ENCODE results near the gene PDK1. TPM values are rescaled to one million over a fixed set of nuclear protein-coding genes. Genes with fewer than 3 reads are reported as not detected.
"Not testable (repeated sequence)": the region's sequence is repeated elsewhere in the genome, so short reads cannot be mapped to it uniquely, and the experiment has no call there.

Gene PDK1
- total RNA-seq, 1 donor from 2014 or later, result 14.6 TPM

DNA sequence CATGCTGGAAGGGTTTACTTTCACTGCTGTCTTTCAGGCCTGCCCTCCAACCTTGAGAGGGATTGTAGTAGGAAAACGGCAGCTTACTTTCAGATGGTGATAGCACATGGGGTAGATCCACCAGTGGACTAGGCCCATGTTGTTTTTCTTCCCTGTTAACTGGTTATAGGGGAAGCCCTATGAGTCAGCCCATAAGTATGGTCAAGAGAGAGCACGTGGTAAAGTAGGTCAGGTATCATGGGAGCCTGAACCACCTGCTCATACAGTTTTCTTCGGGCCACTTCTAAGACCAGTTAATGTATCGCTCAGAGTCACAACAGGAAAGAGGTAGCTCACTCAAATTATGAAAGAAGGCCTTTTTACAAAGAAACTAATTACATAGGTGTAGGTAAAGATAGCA is 33.0 kb downstream of the PDK1 start:
- H3K4me1 Mint-ChIP-seq, result no peaks in the 10 kb centered on the region
- no peaks in the 10 kb centered on the region for H3K27me3 Mint-ChIP-seq (ENCODE audit: low read depth)
- TF ChIP-seq, protein P1, sequence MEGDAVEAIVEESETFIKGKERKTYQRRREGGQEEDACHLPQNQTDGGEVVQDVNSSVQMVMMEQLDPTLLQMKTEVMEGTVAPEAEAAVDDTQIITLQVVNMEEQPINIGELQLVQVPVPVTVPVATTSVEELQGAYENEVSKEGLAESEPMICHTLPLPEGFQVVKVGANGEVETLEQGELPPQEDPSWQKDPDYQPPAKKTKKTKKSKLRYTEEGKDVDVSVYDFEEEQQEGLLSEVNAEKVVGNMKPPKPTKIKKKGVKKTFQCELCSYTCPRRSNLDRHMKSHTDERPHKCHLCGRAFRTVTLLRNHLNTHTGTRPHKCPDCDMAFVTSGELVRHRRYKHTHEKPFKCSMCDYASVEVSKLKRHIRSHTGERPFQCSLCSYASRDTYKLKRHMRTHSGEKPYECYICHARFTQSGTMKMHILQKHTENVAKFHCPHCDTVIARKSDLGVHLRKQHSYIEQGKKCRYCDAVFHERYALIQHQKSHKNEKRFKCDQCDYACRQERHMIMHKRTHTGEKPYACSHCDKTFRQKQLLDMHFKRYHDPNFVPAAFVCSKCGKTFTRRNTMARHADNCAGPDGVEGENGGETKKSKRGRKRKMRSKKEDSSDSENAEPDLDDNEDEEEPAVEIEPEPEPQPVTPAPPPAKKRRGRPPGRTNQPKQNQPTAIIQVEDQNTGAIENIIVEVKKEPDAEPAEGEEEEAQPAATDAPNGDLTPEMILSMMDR (conservative IDR thresholded peaks at IDR 0.05), result no peak
- no peak for DNase-seq (ENCODE audit: low read depth, low spot score)
- peaks cover 6% of the 10 kb centered on the region for H3K9me3 Mint-ChIP-seq
- no peak overlapping the region for H3K27ac Mint-ChIP-seq (ENCODE audit: unreplicated experiment)
- peaks cover 37% of the 10 kb centered on the region for H3K36me3 Mint-ChIP-seq (ENCODE audit: low read depth)
- H3K4me3 Mint-ChIP-seq, result no peak overlapping the region

DNA sequence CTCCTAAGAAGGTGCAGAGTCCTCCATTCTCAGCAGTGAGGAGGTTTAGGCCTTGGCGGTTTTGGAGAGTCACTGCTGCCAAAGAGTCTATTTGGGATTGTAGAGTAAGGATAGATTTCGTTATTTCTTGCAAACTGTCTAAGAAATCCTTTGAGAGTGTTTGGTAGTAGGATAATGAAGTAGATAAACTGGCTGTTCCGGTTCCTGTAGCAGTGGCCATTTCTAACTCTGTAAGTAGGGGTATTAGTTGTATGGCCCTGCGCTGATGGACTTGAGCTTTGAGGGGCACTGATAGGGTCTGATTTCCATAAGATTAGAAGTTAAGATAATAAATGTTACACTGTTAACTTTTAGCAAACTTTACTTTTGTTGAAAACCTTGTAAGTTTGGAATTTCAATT is 35.5 kb downstream of the PDK1 start:
- H3K9me3 Mint-ChIP-seq; H3K4me3 Mint-ChIP-seq; DNase-seq (ENCODE audit: low read depth, low spot score); H3K27ac Mint-ChIP-seq (ENCODE audit: unreplicated experiment); H3K4me1 Mint-ChIP-seq; H3K27me3 Mint-ChIP-seq (ENCODE audit: low read depth): not testable (repeated sequence)
- H3K36me3 Mint-ChIP-seq (ENCODE audit: low read depth), result peaks cover 32% of the 10 kb centered on the region

DNA sequence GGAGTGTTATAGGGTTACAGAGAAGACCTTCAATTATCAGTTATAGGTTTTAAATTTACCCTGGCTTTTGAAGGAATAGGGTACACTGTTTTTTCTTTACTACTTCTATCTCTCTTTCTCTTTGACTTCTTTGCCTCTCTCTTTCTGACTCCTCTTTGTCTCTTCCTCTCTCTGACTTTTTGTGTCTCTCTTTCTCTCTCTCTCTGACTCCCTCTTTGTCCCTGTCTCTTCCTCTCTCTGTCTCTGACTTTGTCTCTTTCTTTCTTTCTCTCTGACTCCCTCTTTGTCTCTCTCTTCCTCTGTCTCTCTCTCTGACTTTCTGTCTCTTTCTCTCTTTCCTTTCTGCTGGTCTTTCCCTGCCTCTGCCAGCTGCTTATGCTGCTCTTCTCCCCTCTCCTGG is 36.3 kb downstream of the PDK1 start:
- H3K27me3 Mint-ChIP-seq (ENCODE audit: low read depth); H3K4me1 Mint-ChIP-seq; H3K4me3 Mint-ChIP-seq; H3K9me3 Mint-ChIP-seq; H3K27ac Mint-ChIP-seq (ENCODE audit: unreplicated experiment); DNase-seq (ENCODE audit: low read depth, low spot score): not testable (repeated sequence)
- peaks cover 29% of the 10 kb centered on the region for H3K36me3 Mint-ChIP-seq (ENCODE audit: low read depth)

DNA sequence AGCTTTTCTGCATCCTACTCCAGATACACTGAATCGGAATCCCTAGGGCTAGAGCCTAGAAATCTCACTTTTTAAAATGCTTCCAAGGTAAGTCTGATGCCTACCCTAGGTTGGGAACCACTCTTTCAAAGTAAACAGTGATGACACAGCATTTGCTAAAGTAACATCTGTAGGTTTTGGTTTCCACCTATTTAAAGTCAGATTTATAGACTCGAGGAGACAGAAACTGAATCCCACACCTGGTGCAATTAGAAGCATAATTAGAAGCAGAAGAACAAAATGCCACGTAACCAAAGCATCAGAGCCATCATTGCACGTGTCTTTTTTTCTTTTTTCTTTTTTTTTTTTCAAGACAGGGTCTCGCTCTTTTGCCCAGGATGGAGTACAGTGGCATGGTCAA is 40.9 kb downstream of the PDK1 start:
- no peak overlapping the region for H3K27ac Mint-ChIP-seq (ENCODE audit: unreplicated experiment)
- no peaks in the 10 kb centered on the region for H3K4me1 Mint-ChIP-seq
- H3K27me3 Mint-ChIP-seq (ENCODE audit: low read depth), result no peaks in the 10 kb centered on the region
- TF ChIP-seq, protein P1 (conservative IDR thresholded peaks at IDR 0.05), result no peak
- DNase-seq (ENCODE audit: low read depth, low spot score), result no peak
- H3K9me3 Mint-ChIP-seq, result no peaks in the 10 kb centered on the region
- peaks cover 3% of the 10 kb centered on the region for H3K36me3 Mint-ChIP-seq (ENCODE audit: low read depth)
- H3K4me3 Mint-ChIP-seq, result no peak overlapping the region

DNA sequence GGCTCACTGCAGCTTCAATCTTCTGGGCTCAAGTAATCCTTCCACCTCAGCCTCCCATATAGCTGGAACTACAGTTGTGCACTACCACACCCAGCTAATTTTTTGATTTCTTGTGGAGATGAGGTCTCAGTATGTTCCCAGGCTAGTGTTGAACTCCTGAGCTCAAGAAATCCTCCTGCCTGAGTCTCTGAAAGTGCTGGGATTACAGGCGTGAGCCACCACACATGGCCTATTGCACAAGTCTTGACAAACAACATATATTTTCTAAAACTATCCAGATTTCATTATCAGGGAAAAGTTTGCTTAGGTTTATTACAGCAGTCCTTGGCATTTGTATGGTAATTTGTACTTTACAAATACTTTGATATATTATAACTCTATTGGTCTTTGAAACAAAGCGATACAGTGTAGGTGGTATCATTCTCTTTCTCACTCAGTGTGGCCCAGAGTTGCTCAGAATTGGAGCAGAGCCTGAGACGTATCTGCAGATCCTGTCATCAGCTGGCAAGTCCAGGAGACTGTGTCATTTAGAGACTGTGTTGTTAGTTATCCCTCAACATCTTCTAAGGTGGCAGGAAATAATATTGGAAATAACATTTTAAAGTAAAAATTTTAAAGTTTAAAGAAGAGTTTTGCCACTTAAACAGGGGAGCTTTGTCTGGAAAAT is 41.4 kb downstream of the PDK1 start:
- Mint-ChIP-seq H3K9me3 (no peaks in the 10 kb centered on the region), H3K27ac (ENCODE audit: unreplicated experiment) (no peak overlapping the region), H3K27me3 (ENCODE audit: low read depth) (no peaks in the 10 kb centered on the region), H3K4me3 (no peak overlapping the region), H3K4me1 (no peaks in the 10 kb centered on the region), H3K36me3 (ENCODE audit: low read depth) (peaks cover 3% of the 10 kb centered on the region)
- TF ChIP-seq, protein P1 (conservative IDR thresholded peaks at IDR 0.05), result no peak
- no peak for DNase-seq (ENCODE audit: low read depth, low spot score)

DNA sequence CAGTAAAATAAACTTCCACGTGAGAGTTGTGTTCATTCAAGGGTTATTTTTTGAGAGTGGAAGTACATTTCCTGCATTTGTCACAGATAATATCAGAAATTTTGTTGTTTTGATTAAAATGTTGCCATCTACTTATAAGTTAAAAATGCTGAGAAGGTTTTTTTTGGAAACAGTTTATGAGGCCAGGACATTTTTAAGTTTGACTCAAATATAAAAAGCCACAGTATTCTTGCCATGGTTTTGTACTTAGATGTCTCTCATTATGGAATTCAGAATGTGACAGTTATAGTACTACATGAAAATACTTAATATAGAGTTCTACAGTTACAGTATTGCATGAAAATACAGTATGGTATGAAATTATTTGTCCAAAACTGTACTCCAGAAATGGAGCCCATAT is 44.1 kb downstream of the PDK1 start:
- no peak overlapping the region for H3K4me3 Mint-ChIP-seq
- H3K27me3 Mint-ChIP-seq (ENCODE audit: low read depth), result no peaks in the 10 kb centered on the region
- peaks cover 5% of the 10 kb centered on the region for H3K36me3 Mint-ChIP-seq (ENCODE audit: low read depth)
- TF ChIP-seq, protein P1 (conservative IDR thresholded peaks at IDR 0.05), result no peak
- H3K9me3 Mint-ChIP-seq, result no peaks in the 10 kb centered on the region
- no peak for DNase-seq (ENCODE audit: low read depth, low spot score)
- H3K4me1 Mint-ChIP-seq, result no peaks in the 10 kb centered on the region
- H3K27ac Mint-ChIP-seq (ENCODE audit: unreplicated experiment), result no peak overlapping the region
